NCI-H146 treated with DMSO at 0.1 percent for 48 hours (cell line): ENCODE data around the gene NEURL1.
"Not testable (repeated sequence)": the region's sequence is repeated elsewhere in the genome, so short reads cannot be mapped to it uniquely, and the experiment has no call there.

ENCODE experiments used
- DNase-seq: peaks from one replicate; lab custom pipeline; 2025; ENCODE audit not compliant: unreplicated experiment; lab: John Stamatoyannopoulos, UW

Gene NEURL1

GRCh38 chr10:103619424-103620351 lies 126.2 kb downstream of the NEURL1 start:
- DNase-seq = no peak

- DNase-seq = no peak
These were observed 126.8 kb downstream of the NEURL1 start for GRCh38 chr10:103620352-103620740.

- no peak for DNase-seq
These were observed 127.6 kb downstream of the NEURL1 start for GRCh38 chr10:103620891-103621782.

- DNase-seq = no peak
These were observed 128.2 kb downstream of the NEURL1 start for GRCh38 chr10:103621783-103622125.

- no peak for DNase-seq
These were observed 128.8 kb downstream of the NEURL1 start for GRCh38 chr10:103622286-103622685.

- DNase-seq = no peak
These were observed 129.6 kb downstream of the NEURL1 start for GRCh38 chr10:103622935-103623574.

- no peak for DNase-seq
These were observed 132.7 kb downstream of the NEURL1 start for GRCh38 chr10:103626178-103626577.

- no peak for DNase-seq
These were observed 133.8 kb downstream of the NEURL1 start for GRCh38 chr10:103627111-103627892.

- no peak for DNase-seq
These were observed 134.4 kb downstream of the NEURL1 start for GRCh38 chr10:103627893-103628292.

GRCh38 chr10:103629581-103629980 lies 136.1 kb downstream of the NEURL1 start:
- no peak for DNase-seq

- DNase-seq = no peak
These were observed 136.7 kb downstream of the NEURL1 start for GRCh38 chr10:103630156-103630555.

GRCh38 chr10:103632247-103632642 lies 138.7 kb downstream of the NEURL1 start:
- no peak for DNase-seq

- DNase-seq = not testable (repeated sequence)
These were observed 139.4 kb downstream of the NEURL1 start for GRCh38 chr10:103632871-103633270.

GRCh38 chr10:103633846-103634245 lies 140.3 kb downstream of the NEURL1 start:
- no peak for DNase-seq

- DNase-seq = no peak
These were observed 142.1 kb downstream of the NEURL1 start for GRCh38 chr10:103635580-103635979.

GRCh38 chr10:103636492-103636891 lies 143.0 kb downstream of the NEURL1 start:
- DNase-seq = no peak

GRCh38 chr10:103637011-103637410 lies 143.5 kb downstream of the NEURL1 start:
- no peak for DNase-seq

GRCh38 chr10:103637927-103638557 lies 144.5 kb downstream of the NEURL1 start:
- DNase-seq = no peak

GRCh38 chr10:103638948-103639347 lies 145.4 kb downstream of the NEURL1 start:
- no peak for DNase-seq
